ENCODE measurements around the gene PHYKPL. TPM values are rescaled to one million over a fixed set of nuclear protein-coding genes. Genes with fewer than 3 reads are reported as not detected.

The PHYKPL gene
- total RNA-seq, 2 donors from 2014 or later = 22.8 to 34.5 TPM

DNA sequence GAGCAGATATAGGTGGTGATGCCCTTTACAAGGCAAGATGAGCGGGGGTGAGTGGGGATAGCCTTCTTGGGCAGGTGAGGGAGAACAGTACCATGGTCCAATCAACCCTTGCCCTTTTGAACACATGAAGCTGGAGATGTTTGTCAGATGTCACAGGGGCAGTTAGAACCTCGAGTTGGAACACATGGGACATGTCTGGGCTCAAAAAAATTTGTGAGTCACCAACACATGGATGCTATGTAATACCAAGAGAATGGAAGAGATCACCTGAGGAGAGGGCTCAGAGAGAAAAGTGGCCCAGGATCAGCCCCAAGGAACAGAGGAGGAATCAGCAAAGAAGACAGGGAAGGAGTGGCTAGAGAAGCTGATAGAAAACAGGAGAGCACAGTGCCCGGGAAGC lies 4.7 kb downstream of the PHYKPL start:
- no peak for DNase-seq (ENCODE audit: low spot score)
- H3K4me1 ChIP-seq = peaks cover 0 to 31% of the 10 kb centered on the region in 2 donors
- TF ChIP-seq CTCF (IDR thresholded peaks at IDR 0.05) = no peak
- H3K9me3 ChIP-seq = no peaks in the 10 kb centered on the region
- no peaks in the 10 kb centered on the region for H3K27me3 ChIP-seq
- peaks cover 47% of the 10 kb centered on the region for H3K36me3 ChIP-seq
- no peak overlapping the region for H3K4me3 ChIP-seq
- H3K27ac ChIP-seq = no peak overlapping the region

DNA sequence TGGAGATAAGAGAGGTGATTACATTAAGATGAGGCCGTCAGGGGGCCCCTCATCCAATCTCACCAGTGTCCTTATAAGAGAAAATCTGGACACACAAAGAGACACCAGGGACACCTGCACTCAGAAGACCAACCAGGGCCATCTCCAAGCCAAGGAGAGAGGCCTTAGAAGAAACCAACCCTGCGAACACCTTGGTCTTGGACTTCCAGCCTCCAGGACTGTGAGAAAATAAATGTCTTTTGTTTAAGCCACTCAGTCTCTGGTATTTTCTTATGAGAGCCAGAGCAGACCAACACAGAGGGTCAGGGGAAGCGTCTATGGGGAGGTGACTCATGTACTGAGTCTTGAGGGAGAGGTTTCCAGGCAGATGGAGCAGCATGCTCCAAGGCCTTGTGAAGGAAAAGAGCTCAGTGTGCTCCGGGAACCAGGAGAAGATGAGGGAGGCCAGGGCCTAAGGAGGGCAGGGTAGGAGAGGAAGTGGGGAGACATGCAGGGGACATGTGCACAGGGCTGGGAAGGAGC lies 5.4 kb downstream of the PHYKPL start:
- peaks cover 0 to 28% of the 10 kb centered on the region in 2 donors for H3K4me1 ChIP-seq
- DNase-seq (ENCODE audit: low spot score) = no peak
- no peak overlapping the region for H3K27ac ChIP-seq
- H3K4me3 ChIP-seq = no peak overlapping the region
- no peaks in the 10 kb centered on the region for H3K9me3 ChIP-seq
- no peaks in the 10 kb centered on the region for H3K27me3 ChIP-seq
- H3K36me3 ChIP-seq = peaks cover 47% of the 10 kb centered on the region
- TF ChIP-seq CTCF (IDR thresholded peaks at IDR 0.05) = no peak

DNA sequence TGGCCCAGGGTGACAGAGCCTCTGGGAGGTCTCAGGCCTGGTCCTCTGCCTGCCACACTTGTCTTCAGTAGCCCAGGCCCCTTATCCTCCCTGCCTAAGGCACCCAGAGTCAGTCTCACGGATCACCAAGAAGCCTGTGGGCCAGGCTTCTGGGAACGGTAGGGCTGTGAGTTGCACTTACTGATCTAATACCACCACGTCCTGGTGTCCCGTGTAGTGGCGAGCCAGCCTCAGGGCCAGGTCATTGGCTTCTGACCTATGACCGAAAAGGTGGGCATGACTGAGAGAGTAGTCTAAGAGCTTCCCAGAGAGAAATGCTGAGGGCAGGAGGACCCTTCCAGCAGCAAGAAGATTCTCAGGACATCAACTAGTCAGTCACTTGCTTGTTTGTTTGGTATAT lies 7.4 kb downstream of the PHYKPL start:
- Histone ChIP-seq H3K36me3 (peaks cover 37% of the 10 kb centered on the region), H3K4me3 (no peak overlapping the region), H3K27ac (no peak overlapping the region), H3K9me3 (no peaks in the 10 kb centered on the region), H3K27me3 (no peaks in the 10 kb centered on the region), H3K4me1 (peaks cover 0 to 10% of the 10 kb centered on the region in 2 donors)
- DNase-seq (ENCODE audit: low spot score) = no peak
- no peak for TF ChIP-seq CTCF (IDR thresholded peaks at IDR 0.05)

GRCh38 chr5:178224403-178224802 lies 8.2 kb downstream of the PHYKPL start:
- TF ChIP-seq CTCF (IDR thresholded peaks at IDR 0.05) = no peak
- Histone ChIP-seq H3K27ac (no peak overlapping the region), H3K27me3 (no peaks in the 10 kb centered on the region), H3K9me3 (no peaks in the 10 kb centered on the region), H3K4me3 (no peak overlapping the region), H3K36me3 (peaks cover 36% of the 10 kb centered on the region), H3K4me1 (peaks cover 0 to 4% of the 10 kb centered on the region in 2 donors)
- DNase-seq (ENCODE audit: low spot score) = no peak

GRCh38 chr5:178223828-178224335 lies 8.7 kb downstream of the PHYKPL start:
- Histone ChIP-seq H3K9me3 (no peaks in the 10 kb centered on the region), H3K36me3 (peaks cover 35% of the 10 kb centered on the region), H3K4me1 (peaks cover 0 to 4% of the 10 kb centered on the region in 2 donors), H3K27me3 (no peaks in the 10 kb centered on the region), H3K27ac (no peak overlapping the region), H3K4me3 (no peak overlapping the region)
- DNase-seq (ENCODE audit: low spot score) = no peak
- no peak for TF ChIP-seq CTCF (IDR thresholded peaks at IDR 0.05)

- TF ChIP-seq CTCF (IDR thresholded peaks at IDR 0.05) = no peak
- Histone ChIP-seq H3K4me3 (no peak overlapping the region), H3K4me1 (peaks cover 0 to 4% of the 10 kb centered on the region in 2 donors), H3K27me3 (no peaks in the 10 kb centered on the region), H3K27ac (no peak overlapping the region), H3K9me3 (no peaks in the 10 kb centered on the region), H3K36me3 (peaks cover 35% of the 10 kb centered on the region)
- no peak for DNase-seq (ENCODE audit: low spot score)
These were observed 9.3 kb downstream of the PHYKPL start for GRCh38 chr5:178223196-178223773.

Data from right atrium auricular region (tissue), 2 donors.